ENCODE data around the gene ABHD12B. TPM values are rescaled to one million over a fixed set of nuclear protein-coding genes. Genes with fewer than 3 reads are reported as not detected.

The ABHD12B gene
- total RNA-seq, 2 experiments from 2014 or later: not detected

DNA sequence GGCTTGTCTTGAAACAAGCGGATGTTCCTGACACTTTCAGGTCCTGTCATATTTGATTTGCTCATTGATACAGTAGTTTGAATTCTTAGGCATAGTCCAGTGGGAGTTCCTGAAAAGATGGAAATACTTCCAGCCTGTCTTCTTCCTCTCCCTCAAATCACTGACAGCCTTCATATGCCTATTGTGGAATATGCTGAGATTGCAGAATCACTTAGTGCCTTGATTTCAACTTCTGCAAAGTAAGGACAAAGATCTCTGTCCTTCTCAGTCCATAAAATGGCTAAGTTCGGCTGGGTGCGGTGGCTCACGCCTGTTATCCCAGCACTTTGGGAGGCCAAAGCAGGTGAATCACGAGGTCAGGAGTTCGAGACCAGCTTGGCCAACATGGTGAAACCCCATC lies 79.2 kb downstream of the ABHD12B start:
- Mint-ChIP-seq H3K27ac (no peak overlapping the region), H3K36me3 (ENCODE audit: low read depth) (no peaks in the 10 kb centered on the region), H3K4me3 (no peak overlapping the region), H3K4me1 (peaks cover 13% of the 10 kb centered on the region), H3K9me3 (ENCODE audit: low read depth) (no peaks in the 10 kb centered on the region), H3K27me3 (no peaks in the 10 kb centered on the region)
- POLR2A ChIA-PET: no interaction called here
- CTCF ChIA-PET: no interaction called here
- intact Hi-C loops (cut with DNase I, micrococcal nuclease): loop anchor here in 1 of 2 experiments (10.0 kb wide), 1 partner anchor 274 kb away; no protein-coding TSS in a partner anchor
- no peak for ATAC-seq
- no peak for DNase-seq

DNA sequence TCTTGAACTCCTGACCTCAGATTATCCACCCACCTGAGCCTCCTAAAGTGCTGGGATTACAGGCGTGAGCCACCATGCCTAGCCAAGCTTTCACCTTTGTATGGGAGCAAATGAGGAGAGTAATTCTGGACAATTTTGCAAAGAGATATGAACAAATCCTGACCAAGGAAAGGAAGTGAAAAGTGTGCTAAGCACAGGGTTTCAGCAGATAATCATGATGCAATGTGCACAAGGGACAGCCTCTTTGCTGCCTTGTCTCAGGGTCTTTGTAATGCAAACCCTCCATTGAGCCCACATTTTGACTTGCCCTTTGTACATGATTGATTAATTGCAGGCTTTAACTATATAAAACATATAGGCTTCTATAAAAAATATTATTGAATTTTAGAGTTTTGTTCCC lies 81.6 kb downstream of the ABHD12B start:
- ChIA-PET POLR2A (no interaction called here), CTCF (interaction anchor here (0.7 to 1.3 kb wide), 3 partner anchors 21 to 104 kb away, joined by 3 read pairs; partner anchors contain the start of gene ABHD12B)
- Mint-ChIP-seq H3K4me3 (no peak overlapping the region), H3K27me3 (no peaks in the 10 kb centered on the region), H3K36me3 (ENCODE audit: low read depth) (no peaks in the 10 kb centered on the region), H3K4me1 (peaks cover 13% of the 10 kb centered on the region), H3K27ac (no peak overlapping the region), H3K9me3 (ENCODE audit: low read depth) (no peaks in the 10 kb centered on the region)
- DNase-seq: no peak
- intact Hi-C loops (cut with DNase I, micrococcal nuclease): loop anchor here in 1 of 2 experiments (10.0 kb wide), 1 partner anchor 271 kb away; no protein-coding TSS in a partner anchor
- no peak for ATAC-seq

Other genes with a start within 250 kb of the ABHD12B start
- 10 to 100 TPM; 13.6 TPM for gene SAV1, start 203.7 kb upstream of the ABHD12B start, total RNA-seq
- gene NIN, start 40.9 kb upstream of the ABHD12B start, total RNA-seq: 10 to 100 TPM; 47.5 to 53.8 TPM
- under 1 TPM; 0.62 to 0.67 TPM for gene PYGL, start 72.4 kb downstream of the ABHD12B start, total RNA-seq
- gene TRIM9, start 223.1 kb downstream of the ABHD12B start, total RNA-seq: 1 to 10 TPM; 2.4 TPM

All from activated CD4-positive, alpha-beta T cell treated with anti-CD3 and anti-CD28 coated beads for 36 hours (primary cell).